ENCODE measurements around the gene DNAH1.

- TF ChIP-seq, protein P1, sequence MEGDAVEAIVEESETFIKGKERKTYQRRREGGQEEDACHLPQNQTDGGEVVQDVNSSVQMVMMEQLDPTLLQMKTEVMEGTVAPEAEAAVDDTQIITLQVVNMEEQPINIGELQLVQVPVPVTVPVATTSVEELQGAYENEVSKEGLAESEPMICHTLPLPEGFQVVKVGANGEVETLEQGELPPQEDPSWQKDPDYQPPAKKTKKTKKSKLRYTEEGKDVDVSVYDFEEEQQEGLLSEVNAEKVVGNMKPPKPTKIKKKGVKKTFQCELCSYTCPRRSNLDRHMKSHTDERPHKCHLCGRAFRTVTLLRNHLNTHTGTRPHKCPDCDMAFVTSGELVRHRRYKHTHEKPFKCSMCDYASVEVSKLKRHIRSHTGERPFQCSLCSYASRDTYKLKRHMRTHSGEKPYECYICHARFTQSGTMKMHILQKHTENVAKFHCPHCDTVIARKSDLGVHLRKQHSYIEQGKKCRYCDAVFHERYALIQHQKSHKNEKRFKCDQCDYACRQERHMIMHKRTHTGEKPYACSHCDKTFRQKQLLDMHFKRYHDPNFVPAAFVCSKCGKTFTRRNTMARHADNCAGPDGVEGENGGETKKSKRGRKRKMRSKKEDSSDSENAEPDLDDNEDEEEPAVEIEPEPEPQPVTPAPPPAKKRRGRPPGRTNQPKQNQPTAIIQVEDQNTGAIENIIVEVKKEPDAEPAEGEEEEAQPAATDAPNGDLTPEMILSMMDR (IDR thresholded peaks at IDR 0.05) = no peak
- no peak for TF ChIP-seq POLR2A (IDR thresholded peaks at IDR 0.05)
- TF ChIP-seq EP300 (IDR thresholded peaks at IDR 0.05) = no peak
These were observed 5.4 kb downstream of the DNAH1 start for GRCh38 chr3:52321481-52321880.
